ENCODE results near the gene CTNNAL1. TPM values are rescaled to one million over a fixed set of nuclear protein-coding genes. Genes with fewer than 3 reads are reported as not detected.

Gene CTNNAL1, protein sequence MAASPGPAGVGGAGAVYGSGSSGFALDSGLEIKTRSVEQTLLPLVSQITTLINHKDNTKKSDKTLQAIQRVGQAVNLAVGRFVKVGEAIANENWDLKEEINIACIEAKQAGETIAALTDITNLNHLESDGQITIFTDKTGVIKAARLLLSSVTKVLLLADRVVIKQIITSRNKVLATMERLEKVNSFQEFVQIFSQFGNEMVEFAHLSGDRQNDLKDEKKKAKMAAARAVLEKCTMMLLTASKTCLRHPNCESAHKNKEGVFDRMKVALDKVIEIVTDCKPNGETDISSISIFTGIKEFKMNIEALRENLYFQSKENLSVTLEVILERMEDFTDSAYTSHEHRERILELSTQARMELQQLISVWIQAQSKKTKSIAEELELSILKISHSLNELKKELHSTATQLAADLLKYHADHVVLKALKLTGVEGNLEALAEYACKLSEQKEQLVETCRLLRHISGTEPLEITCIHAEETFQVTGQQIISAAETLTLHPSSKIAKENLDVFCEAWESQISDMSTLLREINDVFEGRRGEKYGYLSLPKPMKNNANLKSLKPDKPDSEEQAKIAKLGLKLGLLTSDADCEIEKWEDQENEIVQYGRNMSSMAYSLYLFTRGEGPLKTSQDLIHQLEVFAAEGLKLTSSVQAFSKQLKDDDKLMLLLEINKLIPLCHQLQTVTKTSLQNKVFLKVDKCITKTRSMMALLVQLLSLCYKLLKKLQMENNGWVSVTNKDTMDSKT
- 103 and 110 TPM in 2 replicates for total RNA-seq

GRCh38 chr9:109012876-109013678, at the start of gene CTNNAL1:
Gene CTNNAL1, minus strand, starts transcription at chr9:109013499. Its CDS starts 57 bp downstream, at chr9:109013442.

GRCh38 chr9:108934323-108934893, 78.9 kb downstream of the CTNNAL1 start, which contains the start of gene ABITRAM:
Gene ABITRAM, plus strand, starts transcription at chr9:108934400. Its CDS starts 87 bp downstream, at chr9:108934487.

GRCh38 chr9:108933718-108934322, 79.5 kb downstream of the CTNNAL1 start, which contains the start of gene ELP1:
Gene ELP1, minus strand, starts transcription at chr9:108934124. Its CDS starts 2,978 bp downstream, at chr9:108931146.

Other genes starting within 250 kb of the CTNNAL1 start
- under 0.01 and 0.09 TPM in 2 replicates for gene ACTL7B, start 157.5 kb downstream of the CTNNAL1 start, total RNA-seq
- not detected in 2 replicates for gene ACTL7A, start 151.2 kb downstream of the CTNNAL1 start, total RNA-seq
- 28.8 and 34.8 TPM in 2 replicates for gene ELP1, start 79.4 kb downstream of the CTNNAL1 start, total RNA-seq
- 3.5 and 4.9 TPM in 2 replicates for gene ABITRAM, start 79.1 kb downstream of the CTNNAL1 start, total RNA-seq
- gene TMEM245, start 106.4 kb upstream of the CTNNAL1 start, total RNA-seq = 35.3 and 50.6 TPM in 2 replicates
- gene FRRS1L, start 153.8 kb upstream of the CTNNAL1 start, total RNA-seq = 0.28 TPM in 1 of 2 replicates, not detected in the other